Measurements from ENCODE around the gene TMSB10.

- TF ChIP-seq, protein P1, sequence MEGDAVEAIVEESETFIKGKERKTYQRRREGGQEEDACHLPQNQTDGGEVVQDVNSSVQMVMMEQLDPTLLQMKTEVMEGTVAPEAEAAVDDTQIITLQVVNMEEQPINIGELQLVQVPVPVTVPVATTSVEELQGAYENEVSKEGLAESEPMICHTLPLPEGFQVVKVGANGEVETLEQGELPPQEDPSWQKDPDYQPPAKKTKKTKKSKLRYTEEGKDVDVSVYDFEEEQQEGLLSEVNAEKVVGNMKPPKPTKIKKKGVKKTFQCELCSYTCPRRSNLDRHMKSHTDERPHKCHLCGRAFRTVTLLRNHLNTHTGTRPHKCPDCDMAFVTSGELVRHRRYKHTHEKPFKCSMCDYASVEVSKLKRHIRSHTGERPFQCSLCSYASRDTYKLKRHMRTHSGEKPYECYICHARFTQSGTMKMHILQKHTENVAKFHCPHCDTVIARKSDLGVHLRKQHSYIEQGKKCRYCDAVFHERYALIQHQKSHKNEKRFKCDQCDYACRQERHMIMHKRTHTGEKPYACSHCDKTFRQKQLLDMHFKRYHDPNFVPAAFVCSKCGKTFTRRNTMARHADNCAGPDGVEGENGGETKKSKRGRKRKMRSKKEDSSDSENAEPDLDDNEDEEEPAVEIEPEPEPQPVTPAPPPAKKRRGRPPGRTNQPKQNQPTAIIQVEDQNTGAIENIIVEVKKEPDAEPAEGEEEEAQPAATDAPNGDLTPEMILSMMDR (IDR thresholded peaks at IDR 0.05 in 8 of 11, conservative IDR thresholded peaks at IDR 0.05 in 3 of 11) = no peak
- TF ChIP-seq POLR2AphosphoS5 (IDR thresholded peaks at IDR 0.05) (no peak), POLR2A (IDR thresholded peaks at IDR 0.05) (no peak)
Measured at GRCh38 chr2:84889332-84889731, 16.1 kb upstream of the TMSB10 start.
